WTC11 (cell line): ENCODE measurements around the gene SEZ6L2.
"Not testable (repeated sequence)": the region's sequence is repeated elsewhere in the genome, so short reads cannot be mapped to it uniquely, and the experiment has no call there.

Experiments used
- ESRRA ChIP-seq: sonication (generic); formaldehyde crosslinking; IDR thresholded peaks from 2 replicates; pipeline ENCODE4 v1.8.1; 2022; ENCODE audit warnings: mild to moderate bottlenecking, missing genetic modification reagents, borderline replicate concordance
- FOXJ3 ChIP-seq: sonication (generic); formaldehyde crosslinking; IDR thresholded peaks from 2 replicates; pipeline ENCODE4 v1.9.0; 2021; ENCODE audit warnings: missing genetic modification reagents, mild to moderate bottlenecking, borderline replicate concordance
- ZNF263 ChIP-seq: sonication (generic); formaldehyde crosslinking; IDR thresholded peaks from 2 replicates; pipeline ENCODE4 v1.8.1; 2022; ENCODE audit warnings: low read depth, mild to moderate bottlenecking, moderate library complexity, missing genetic modification reagents

DNA sequence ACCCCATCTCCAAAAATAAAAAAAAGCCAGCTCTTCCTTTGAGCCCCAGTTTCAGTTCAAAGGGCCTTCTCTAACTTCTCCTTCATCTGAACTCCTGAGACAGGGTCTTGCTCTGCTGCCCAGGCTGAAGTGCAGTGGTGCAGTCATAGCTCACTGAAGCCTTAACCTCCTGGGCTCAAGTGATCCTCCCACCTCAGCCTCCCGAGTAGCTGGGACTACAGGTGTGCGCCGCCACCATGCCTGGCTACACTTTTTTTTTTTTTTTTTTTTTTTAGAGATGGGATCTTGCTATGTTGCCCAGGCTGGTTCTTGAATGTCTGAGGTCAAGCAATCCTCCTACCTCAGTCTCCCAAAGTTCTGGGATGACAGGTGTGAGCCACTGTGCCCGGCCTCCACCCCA is 66.1 kb downstream of the SEZ6L2 start:
- TF ChIP-seq FOXJ3 (CRISPR knock-in tag); ZNF263 (CRISPR knock-in tag); ESRRA: not testable (repeated sequence)
